H9 (cell line): ENCODE data around the gene ERFL. TPM values are rescaled to one million over a fixed set of nuclear protein-coding genes. Genes with fewer than 3 reads are reported as not detected.
A peak's percentile ranks its signal among the peaks of the same experiment; 100 is the strongest.

Source experiments
- DNase-seq: peaks from one replicate; pipeline ENCODE4 v3.0.0-alpha.2; 2017
- H2AFZ ChIP-seq: one replicate; pipeline ENCODE4 v1.6.1; 2013; ENCODE audit warnings: mild to moderate bottlenecking, low read length, control low read depth, moderate library complexity
- H2AK5ac ChIP-seq: 2 replicates; pipeline ENCODE4 v1.6.1; 2013; ENCODE audit warnings: low read length, control low read depth, mixed read lengths; ENCODE audit not compliant: insufficient read length
- H2BK120ac ChIP-seq: one replicate; pipeline ENCODE4 v1.6.1; 2013; ENCODE audit warnings: low read depth, mild to moderate bottlenecking, low read length, control low read depth, inconsistent platforms; ENCODE audit not compliant: poor library complexity, severe bottlenecking
- H2BK12ac ChIP-seq: 2 replicates; pipeline ENCODE4 v1.6.1; 2013; ENCODE audit warnings: low read length, control low read depth, mixed read lengths, low read depth; ENCODE audit not compliant: insufficient read length
- H2BK15ac ChIP-seq: 2 replicates; pipeline ENCODE4 v1.6.1; 2013; ENCODE audit warnings: low read depth, low read length, control low read depth
- H2BK20ac ChIP-seq: one replicate; pipeline ENCODE4 v1.6.1; 2013; ENCODE audit warnings: low read depth, mild to moderate bottlenecking, low read length, control low read depth, inconsistent platforms; ENCODE audit not compliant: poor library complexity, severe bottlenecking
- H2BK5ac ChIP-seq: 2 replicates; pipeline ENCODE4 v1.6.1; 2013; ENCODE audit warnings: low read length, control low read depth, mixed read lengths; ENCODE audit not compliant: insufficient read length
- H3K14ac ChIP-seq: 2 replicates; pipeline ENCODE4 v1.6.1; 2013; ENCODE audit warnings: low read length, control low read depth; ENCODE audit not compliant: insufficient read depth
- H3K18ac ChIP-seq: 2 replicates; pipeline ENCODE4 v1.6.1; 2013; ENCODE audit warnings: low read depth, mild to moderate bottlenecking, mixed read lengths, low read length, control low read depth; ENCODE audit not compliant: insufficient read length
- H3K23ac ChIP-seq: 2 replicates; pipeline ENCODE4 v1.6.1; 2013; ENCODE audit warnings: low read length, control low read depth, mixed read lengths, low read depth; ENCODE audit not compliant: insufficient read length
- H3K23me2 ChIP-seq: 2 replicates; pipeline ENCODE4 v1.6.1; 2013; ENCODE audit warnings: low read depth, mild to moderate bottlenecking, mixed read lengths, low read length, control low read depth; ENCODE audit not compliant: insufficient read length, poor library complexity, severe bottlenecking
- H3K27ac ChIP-seq: 2 replicates; pipeline ENCODE4 v1.5.1; 2013; ENCODE audit warnings: low read length, control low read depth, mixed read lengths, low read depth; ENCODE audit not compliant: insufficient read length
- H3K27me3 ChIP-seq: 2 replicates; pipeline ENCODE4 v1.6.1; 2013; ENCODE audit warnings: low read length, control low read depth, inconsistent platforms; ENCODE audit not compliant: insufficient read depth
- H3K4ac ChIP-seq: 2 replicates; pipeline ENCODE4 v1.6.1; 2013; ENCODE audit warnings: low read depth, mild to moderate bottlenecking, control low read depth, inconsistent platforms, low read length, moderate library complexity
- H3K4me1 ChIP-seq: 2 replicates; pipeline ENCODE4 v1.6.1; 2013; ENCODE audit warnings: low read length, control low read depth, inconsistent platforms; ENCODE audit not compliant: insufficient read depth
- H3K4me2 ChIP-seq: 2 replicates; pipeline ENCODE4 v1.6.1; 2013; ENCODE audit warnings: low read length, control low read depth, mixed read lengths; ENCODE audit not compliant: insufficient read length, insufficient read depth
- H3K56ac ChIP-seq: 2 replicates; pipeline ENCODE4 v1.6.1; 2013; ENCODE audit warnings: low read depth, mild to moderate bottlenecking, mixed read lengths, low read length, control low read depth; ENCODE audit not compliant: insufficient read length
- H3K79me1 ChIP-seq: 2 replicates; pipeline ENCODE4 v1.6.1; 2013; ENCODE audit warnings: low read depth, mild to moderate bottlenecking, moderate library complexity, low read length, control low read depth, inconsistent platforms; ENCODE audit not compliant: insufficient read depth, poor library complexity, severe bottlenecking
- H3K79me2 ChIP-seq: 2 replicates; pipeline ENCODE4 v1.6.1; 2013; ENCODE audit warnings: low read length, control low read depth, inconsistent platforms; ENCODE audit not compliant: insufficient read depth
- H3K9ac ChIP-seq: 2 replicates; pipeline ENCODE4 v1.6.1; 2013; ENCODE audit warnings: low read length, control low read depth, mixed read lengths; ENCODE audit not compliant: insufficient read length; ENCODE audit errors: extremely low read depth
- H3K9me3 ChIP-seq: one replicate; pipeline ENCODE4 v1.6.1; 2013; ENCODE audit warnings: low read depth, low read length, inconsistent platforms; ENCODE audit not compliant: control insufficient read depth
- H3T11ph ChIP-seq: one replicate; pipeline ENCODE4 v1.6.1; 2013; ENCODE audit warnings: mild to moderate bottlenecking, low read length, control low read depth, inconsistent platforms
- H4K20me1 ChIP-seq: one replicate; pipeline ENCODE4 v1.6.1; 2013; ENCODE audit not compliant: control insufficient read depth, insufficient read length, insufficient read depth
- H4K5ac ChIP-seq: 2 replicates; pipeline ENCODE4 v1.6.1; 2013; ENCODE audit warnings: low read depth, mild to moderate bottlenecking, mixed read lengths, low read length, control low read depth; ENCODE audit not compliant: insufficient read length
- H4K8ac ChIP-seq: replicated peaks from 2 replicates; pipeline ENCODE4 v1.6.1; 2013; ENCODE audit warnings: low read length, control low read depth, mixed read lengths, low read depth; ENCODE audit not compliant: insufficient read length
- H4K91ac ChIP-seq: 2 replicates; pipeline ENCODE4 v1.6.1; 2013; ENCODE audit warnings: low read depth, mild to moderate bottlenecking, moderate library complexity, mixed read lengths, low read length, control low read depth; ENCODE audit not compliant: insufficient read length
- H3K27ac Mint-ChIP-seq, 3 experiments: 2 replicates in 2 of 3; 3 replicates in 1 of 3; pipeline ENCODE4 v1.8.0; 2020 to 2021; ENCODE audit warnings: mixed read lengths in 3 of 3, mild to moderate bottlenecking in 1 of 3, moderate library complexity in 1 of 3
- H3K27me3 Mint-ChIP-seq: 2 replicates; pipeline ENCODE4 v1.8.0; 2021; ENCODE audit warnings: low read depth, mild to moderate bottlenecking, moderate library complexity, mixed read lengths
- H3K36me3 Mint-ChIP-seq, 3 experiments: 2 replicates in 2 of 3; 3 replicates in 1 of 3; pipeline ENCODE4 v1.8.0; 2020 to 2021; ENCODE audit warnings: low read depth in 3 of 3, mixed read lengths in 3 of 3; ENCODE audit not compliant: insufficient read depth in 1 of 3
- H3K4me1 Mint-ChIP-seq, 2 experiments: 2 replicates each; pipeline ENCODE4 v1.8.0; 2020; ENCODE audit warnings: mixed read lengths in 2 of 2
- H3K4me3 Mint-ChIP-seq, 2 experiments: 2 replicates in 1 of 2; 3 replicates in 1 of 2; pipeline ENCODE4 v1.8.0; 2020 to 2021; ENCODE audit warnings: mild to moderate bottlenecking in 2 of 2, mixed read lengths in 2 of 2, moderate library complexity in 1 of 2
- H3K9me3 Mint-ChIP-seq, 2 experiments: 2 replicates in 1 of 2; 3 replicates in 1 of 2; pipeline ENCODE4 v1.8.0; 2020; ENCODE audit warnings: mild to moderate bottlenecking in 2 of 2, mixed read lengths in 2 of 2, moderate library complexity in 1 of 2
- WGBS: extraction: QIAGEN DNeasy Blood & Tissue Kit; methylation state at CpG from one replicate; pipeline ENCODE4 v1.1.7; 2013; ENCODE audit warnings: missing lambda C conversion rate, low lambda C conversion rate, mixed read lengths; ENCODE audit not compliant: insufficient read length; ENCODE audit errors: extremely low coverage; 5-methylcytosine and 5-hydroxymethylcytosine counted together
- total RNA-seq: library from RNA; stranded (reverse); gene quantifications from 2 replicates; pipeline ENCODE4 v1.2.1, GENCODE V29; 2021
- TF ChIP-seq, protein P1 (sequence below): fragments of 200-600 bp; sonication (generic); conservative IDR thresholded peaks from 3 replicates; pipeline ENCODE4 v1.8.0; 2021; ENCODE audit warnings: antibody characterized with exemption, mild to moderate bottlenecking

The ERFL gene
- total RNA-seq, 1 experiment from 2014 or later: 0.22 TPM

- Mint-ChIP-seq H3K9me3 (peaks cover 0 to 3% of the 10 kb centered on the region in 2 experiments; a peak in 3 of 5 replicates), H3K27me3 (no peaks in the 10 kb centered on the region; the same call in none of the 2 replicates), H3K4me3 (no peak overlapping the region; a peak in 1 of 5 replicates), H3K4me1 (peaks cover 24 to 54% of the 10 kb centered on the region in 2 experiments), H3K36me3 (no peaks in the 10 kb centered on the region), H3K27ac (no peak overlapping the region)
- no CpG with 5 or more reads among the region's 17 CpGs for WGBS
- H3K4me2 ChIP-seq: no peak overlapping the region
- no peak overlapping the region for H3T11ph ChIP-seq
- H3K27me3 ChIP-seq: peaks cover 86% of the 10 kb centered on the region
- no peak overlapping the region for H3K14ac ChIP-seq
- H2BK20ac ChIP-seq: no peak overlapping the region
- peaks cover 5% of the 10 kb centered on the region; the same call in 1 of the 2 replicates for H3K4me1 ChIP-seq
- H4K20me1 ChIP-seq: no peaks in the 10 kb centered on the region
- TF ChIP-seq, protein P1, sequence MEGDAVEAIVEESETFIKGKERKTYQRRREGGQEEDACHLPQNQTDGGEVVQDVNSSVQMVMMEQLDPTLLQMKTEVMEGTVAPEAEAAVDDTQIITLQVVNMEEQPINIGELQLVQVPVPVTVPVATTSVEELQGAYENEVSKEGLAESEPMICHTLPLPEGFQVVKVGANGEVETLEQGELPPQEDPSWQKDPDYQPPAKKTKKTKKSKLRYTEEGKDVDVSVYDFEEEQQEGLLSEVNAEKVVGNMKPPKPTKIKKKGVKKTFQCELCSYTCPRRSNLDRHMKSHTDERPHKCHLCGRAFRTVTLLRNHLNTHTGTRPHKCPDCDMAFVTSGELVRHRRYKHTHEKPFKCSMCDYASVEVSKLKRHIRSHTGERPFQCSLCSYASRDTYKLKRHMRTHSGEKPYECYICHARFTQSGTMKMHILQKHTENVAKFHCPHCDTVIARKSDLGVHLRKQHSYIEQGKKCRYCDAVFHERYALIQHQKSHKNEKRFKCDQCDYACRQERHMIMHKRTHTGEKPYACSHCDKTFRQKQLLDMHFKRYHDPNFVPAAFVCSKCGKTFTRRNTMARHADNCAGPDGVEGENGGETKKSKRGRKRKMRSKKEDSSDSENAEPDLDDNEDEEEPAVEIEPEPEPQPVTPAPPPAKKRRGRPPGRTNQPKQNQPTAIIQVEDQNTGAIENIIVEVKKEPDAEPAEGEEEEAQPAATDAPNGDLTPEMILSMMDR: peak; percentile 85
- DNase-seq: peak; percentile 84
- H3K9me3 ChIP-seq: no peaks in the 10 kb centered on the region
- H4K91ac ChIP-seq: no peak overlapping the region
- no peak overlapping the region for H3K27ac ChIP-seq
- no peaks in the 10 kb centered on the region for H3K79me2 ChIP-seq
- no peaks in the 10 kb centered on the region for H3K79me1 ChIP-seq
- H2BK12ac ChIP-seq: no peak overlapping the region
- no peak overlapping the region for H2BK120ac ChIP-seq
- no peak overlapping the region for H4K5ac ChIP-seq
- H3K23me2 ChIP-seq: peaks cover 2% of the 10 kb centered on the region
- H4K8ac ChIP-seq: no peak overlapping the region
- H3K18ac ChIP-seq: no peak overlapping the region
- H3K56ac ChIP-seq: no peak overlapping the region
- H2BK5ac ChIP-seq: no peak overlapping the region
- H3K9ac ChIP-seq: no peak overlapping the region
- no peak overlapping the region for H3K4ac ChIP-seq
- H2AK5ac ChIP-seq: no peak overlapping the region
- no peak overlapping the region for H2BK15ac ChIP-seq
- H3K23ac ChIP-seq: no peak overlapping the region
- no peak overlapping the region for H2AFZ ChIP-seq
Observed at GRCh38 chr19:41930926-41931592, 2.8 kb upstream of the ERFL start.
